ENCODE results near the gene HMCN2. TPM values are rescaled to one million over a fixed set of nuclear protein-coding genes. Genes with fewer than 3 reads are reported as not detected.

HMCN2 gene
- polyA plus RNA-seq, 1 of the 3 experiments (the other 2 are of a cell fraction) = 0.15 TPM

GRCh38 chr9:130241198-130241535 is 24.4 kb upstream of the HMCN2 start:
- TF ChIP-seq REST (IDR thresholded peaks at IDR 0.05; ENCODE audit: low read depth, low read length) (no peak), USF2 (IDR thresholded peaks at IDR 0.05; ENCODE audit: borderline replicate concordance, low read depth, low read length) (no peak), GATA2 (CRISPR knock-in tag; IDR thresholded peaks at IDR 0.05) (no peak), PBX3 (IDR thresholded peaks at IDR 0.05) (no peak), SIN3A (IDR thresholded peaks at IDR 0.05; ENCODE audit: borderline replicate concordance, low read depth, low read length) (no peak), SMC3 (IDR thresholded peaks at IDR 0.05; ENCODE audit: low read depth, low read length) (no peak), ELF1 (IDR thresholded peaks at IDR 0.05) (no peak), TAF1 (IDR thresholded peaks at IDR 0.05; ENCODE audit: borderline replicate concordance, low read depth, low read length) (no peak), RAD21 (IDR thresholded peaks at IDR 0.05; ENCODE audit: low read length) (no peak)

More at GRCh38 chr9:130241198-130241535, 24.4 kb upstream of the HMCN2 start:
- H3K79me2 ChIP-seq (ENCODE audit: insufficient read depth) = no peaks in the 10 kb centered on the region
- peak overlapping the region; percentile 89; the same call in 1 of the 2 replicates for H2AFZ ChIP-seq (ENCODE audit: low read depth)
- H3K9me3 ChIP-seq = no peaks in the 10 kb centered on the region
- no peaks in the 10 kb centered on the region for H3K27me3 ChIP-seq (ENCODE audit: insufficient read depth)
- no peak overlapping the region for H3K4me3 ChIP-seq (ENCODE audit: low read depth in 2 of 2, low read length in 1 of 2)
- H4K20me1 ChIP-seq (ENCODE audit: insufficient read depth) = no peaks in the 10 kb centered on the region
- 100% methylated on average over 1 of the region's 1 CpG for WGBS (ENCODE audit: low lambda C conversion rate)
- no peak for DNase-seq
- CTCF ChIA-PET = interaction anchor here (0.8 to 8.9 kb wide), 8 partner anchors 23 to 142 kb away, joined by 3 to 73 read pairs (median 14); partner anchors contain the start of gene NCS1
- peaks cover 0 to 23% of the 10 kb centered on the region in 2 experiments; a peak in 1 of 4 replicates for H3K4me1 ChIP-seq (ENCODE audit: control insufficient read depth in 1 of 2, insufficient read depth in 2 of 2, low read depth in 1 of 2, low read length in 1 of 2)
- no peaks in the 10 kb centered on the region for H3K9me2 ChIP-seq
- no peaks in the 10 kb centered on the region for H3K36me3 ChIP-seq (replicated peaks in 1 of 2; ENCODE audit: control insufficient read depth in 1 of 2, insufficient read depth in 2 of 2, low read length in 1 of 2)
- H3K9ac ChIP-seq = no peak overlapping the region
- POLR2A ChIA-PET = no interaction called here
- no peak overlapping the region for H3K4me2 ChIP-seq
- H3F3A ChIP-seq (replicated peaks; ENCODE audit: insufficient read depth) = no peaks in the 10 kb centered on the region
- peak overlapping the region in 1 of 2 experiments; percentile 54; a peak in 2 of 4 replicates for H3K27ac ChIP-seq (ENCODE audit: low read depth in 2 of 2, low read length in 1 of 2)
